A549 (cell line): Measurements from ENCODE around the gene C1GALT1. TPM values are rescaled to one million over a fixed set of nuclear protein-coding genes. Genes with fewer than 3 reads are reported as not detected.

Experiments
- ATAC-seq, 2 experiments: fragments of 200-7000 bp in 1 of 2; fragments of >200 bp in 1 of 2; cut with Nextera tagmentation in 1 of 2; cut with Tn5 transposase in 1 of 2; 3 replicates each; pipeline versions ENCODE4 v1.8.0 to v1.9.1; 2018 to 2020; ENCODE audit warnings: mild to moderate bottlenecking in 1 of 2, moderate library complexity in 1 of 2
- CTCF ChIA-PET: fragments of 300-600 bp; sonication (Branson Sonifier 250); formaldehyde crosslinking; extraction: SDS; loops from one replicate; lab custom pipeline; 2021; ENCODE audit warnings: antibody characterized with exemption, inconsistent platforms; lab: Yijun Ruan, JAX
- POLR2A ChIA-PET: fragments of 350-600 bp; formaldehyde crosslinking; extraction: SDS; loops from one replicate; lab custom pipeline; 2021; ENCODE audit warnings: antibody characterized with exemption, inconsistent platforms; lab: Yijun Ruan, JAX
- DNase-seq, 2 experiments: peaks; one replicate each; pipeline versions ENCODE4 v3.0.0 to v3.0.0-alpha.2; 2011 to 2016; ENCODE audit warnings: low read depth in 1 of 2, low spot score in 1 of 2
- FAIRE-seq: peaks from 2 replicates; lab custom pipeline; 2011; peaks lifted over from hg19 to GRCh38; lab: Jason Lieb, UNC
- H3K27ac ChIP-seq, 2 experiments: fragments of >200 bp; sonication (Bioruptor Twin); formaldehyde crosslinking; 3 replicates each; pipeline ENCODE4 v1.5.1; 2016 to 2017
- H3K4me1 ChIP-seq: fragments of >200 bp; sonication (Bioruptor Twin); formaldehyde crosslinking; 3 replicates; pipeline ENCODE4 v1.6.1; 2016
- H3K4me2 ChIP-seq: fragments of >200 bp; sonication (Bioruptor Twin); formaldehyde crosslinking; 3 replicates; pipeline ENCODE4 v1.6.1; 2016
- H3K4me3 ChIP-seq: fragments of >200 bp; sonication (Bioruptor Twin); formaldehyde crosslinking; 3 replicates; pipeline ENCODE4 v1.5.1; 2016
- H3K9me3 ChIP-seq: fragments of >200 bp; sonication (Bioruptor Twin); formaldehyde crosslinking; 3 replicates; pipeline ENCODE4 v1.6.1; 2016
- BHLHE40 ChIP-seq: IDR thresholded peaks from 2 replicates; pipeline ENCODE4 v1.6.1; 2012; ENCODE audit warnings: low read depth, low read length, inconsistent platforms
- CEBPB ChIP-seq, 2 experiments: fragments of >200 bp in 1 of 2; sonication (Bioruptor Twin) in 1 of 2; formaldehyde crosslinking in 1 of 2; IDR thresholded peaks; 2 replicates each; pipeline ENCODE4 v1.6.1; 2012 to 2016
- CHD2 ChIP-seq: fragments of 150-350 bp; IDR thresholded peaks from 2 replicates; pipeline ENCODE4 v1.6.1; 2014; ENCODE audit warnings: low read length; ENCODE audit not compliant: partially characterized antibody
- CHD4 ChIP-seq: fragments of 200-600 bp; sonication (generic); IDR thresholded peaks from 2 replicates; pipeline ENCODE4 v1.6.1; 2016; ENCODE audit warnings: antibody characterized with exemption, mild to moderate bottlenecking, borderline replicate concordance
- FOSL2 ChIP-seq, 2 experiments: fragments of 450-650 bp in 1 of 2; fragments of >200 bp in 1 of 2; sonication (Bioruptor Twin) in 1 of 2; formaldehyde crosslinking; IDR thresholded peaks; 2 replicates each; pipeline versions ENCODE4 v1.5.0 to v1.6.1; 2016 to 2020; ENCODE audit warnings: mild to moderate bottlenecking in 1 of 2, moderate library complexity in 1 of 2
- GATA3 ChIP-seq: IDR thresholded peaks from 2 replicates; pipeline ENCODE4 v1.6.1; 2012; ENCODE audit warnings: borderline replicate concordance
- HDAC2 ChIP-seq: fragments of 200-600 bp; sonication (generic); IDR thresholded peaks from 2 replicates; pipeline ENCODE4 v1.6.1; 2016
- KDM1A ChIP-seq: fragments of 200-600 bp; sonication (generic); IDR thresholded peaks from 2 replicates; pipeline ENCODE4 v1.6.1; 2016; ENCODE audit warnings: low read depth, mild to moderate bottlenecking
- KDM5A ChIP-seq: fragments of 200-600 bp; sonication (generic); IDR thresholded peaks from 2 replicates; pipeline ENCODE4 v1.6.1; 2016; ENCODE audit warnings: antibody characterized with exemption, mild to moderate bottlenecking
- NFE2L2 ChIP-seq: fragments of 150-350 bp; conservative IDR thresholded peaks from 2 replicates; pipeline ENCODE4 v1.6.1; 2014; ENCODE audit warnings: low read length
- NR3C1 ChIP-seq: fragments of >200 bp; sonication (Bioruptor Twin); formaldehyde crosslinking; IDR thresholded peaks from 3 replicates; pipeline ENCODE4 v1.6.1; 2017
- POLR2AphosphoS2 ChIP-seq: conservative IDR thresholded peaks from 2 replicates; pipeline ENCODE4 v1.6.1; 2012; ENCODE audit warnings: low read length, improper control_type of control experiment, inconsistent platforms
- RFX5 ChIP-seq: fragments of 450-650 bp; IDR thresholded peaks from 2 replicates; pipeline ENCODE4 v1.7.1; 2014; ENCODE audit warnings: antibody characterized with exemption, mild to moderate bottlenecking, moderate library complexity
- RNF2 ChIP-seq: fragments of 200-600 bp; sonication (generic); IDR thresholded peaks from 2 replicates; pipeline ENCODE4 v1.6.1; 2016; ENCODE audit warnings: low read depth, mild to moderate bottlenecking, antibody characterized with exemption, moderate library complexity, borderline replicate concordance
- WGBS: methylation state at CpG from one replicate; pipeline ENCODE4 v1.1.6; 2017; ENCODE audit errors: missing lambda C conversion rate; 5-methylcytosine and 5-hydroxymethylcytosine counted together
- polyA plus RNA-seq, 4 experiments: library from polyadenylated mRNA; depleted of rRNA in 3 of 4; stranded (reverse); fragments of >200 nt; fragmentation: RNase III in 1 of 4; extraction: RNeasy Plus Mini Kit Qiagen cat#74134 plus additional on column Dnase treatment in 1 of 4; gene quantifications; 2 replicates in 3 of 4; 3 replicates in 1 of 4; pipeline ENCODE4 v1.2.3, GENCODE V29; 2011 to 2017
- TF ChIP-seq, protein P1 (sequence below): fragments of 250-450 bp; sonication (Bioruptor Pico); IDR thresholded peaks from 2 replicates; pipeline ENCODE4 v1.5.0; 2020; ENCODE audit warnings: low read depth, mild to moderate bottlenecking, moderate library complexity
- TF ChIP-seq, protein P2 (sequence below): fragments of >200 bp; sonication (Bioruptor Twin); formaldehyde crosslinking; IDR thresholded peaks from 3 replicates; pipeline ENCODE4 v1.6.1; 2016
- TF ChIP-seq, protein P3 (sequence below): IDR thresholded peaks from 2 replicates; pipeline ENCODE4 v1.6.1; 2012

The C1GALT1 gene
- polyA plus RNA-seq, 2 of the 4 experiments (the other 2 are of a cell fraction): 24.1 to 50.1 TPM

DNA sequence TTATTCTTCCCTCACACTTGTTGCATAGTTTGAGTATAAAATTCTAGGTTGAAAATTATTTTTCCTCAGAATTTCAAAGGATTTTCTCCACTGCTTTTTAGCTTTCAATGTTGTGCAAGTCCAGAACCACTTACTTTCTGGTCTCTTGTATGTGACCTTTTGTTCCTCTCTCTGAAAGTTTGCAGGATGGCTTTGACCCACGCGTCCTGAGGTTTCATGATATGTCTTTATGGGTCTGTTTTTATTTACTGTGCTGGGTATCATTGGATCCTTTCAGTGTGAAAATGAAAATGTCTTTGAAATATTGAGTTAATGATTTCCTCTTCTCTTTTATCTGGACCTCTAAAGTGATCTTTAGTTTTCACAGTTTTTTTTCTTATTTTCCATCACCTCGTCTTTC lies 38.5 kb downstream of the C1GALT1 start:
- ATAC-seq: no peak
- ChIA-PET CTCF (interaction anchor here (1.4 kb wide), 1 partner anchor 115 kb away, joined by 4 read pairs; no protein-coding TSS in a partner anchor), POLR2A (no interaction called here)
- DNase-seq: no peak
- Histone ChIP-seq H3K9me3 (no peaks in the 10 kb centered on the region), H3K27ac (no peak overlapping the region), H3K4me2 (peak overlapping the region; percentile 39; the same call in 1 of the 3 replicates), H3K4me1 (peaks cover 16% of the 10 kb centered on the region), H3K4me3 (no peak overlapping the region)
- no peak for FAIRE-seq
- TF ChIP-seq, protein P1, sequence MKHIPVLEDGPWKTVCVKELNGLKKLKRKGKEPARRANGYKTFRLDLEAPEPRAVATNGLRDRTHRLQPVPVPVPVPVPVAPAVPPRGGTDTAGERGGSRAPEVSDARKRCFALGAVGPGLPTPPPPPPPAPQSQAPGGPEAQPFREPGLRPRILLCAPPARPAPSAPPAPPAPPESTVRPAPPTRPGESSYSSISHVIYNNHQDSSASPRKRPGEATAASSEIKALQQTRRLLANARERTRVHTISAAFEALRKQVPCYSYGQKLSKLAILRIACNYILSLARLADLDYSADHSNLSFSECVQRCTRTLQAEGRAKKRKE (CRISPR knock-in tag): no peak
- TF ChIP-seq KDM1A: no peak
- TF ChIP-seq, protein P2, sequence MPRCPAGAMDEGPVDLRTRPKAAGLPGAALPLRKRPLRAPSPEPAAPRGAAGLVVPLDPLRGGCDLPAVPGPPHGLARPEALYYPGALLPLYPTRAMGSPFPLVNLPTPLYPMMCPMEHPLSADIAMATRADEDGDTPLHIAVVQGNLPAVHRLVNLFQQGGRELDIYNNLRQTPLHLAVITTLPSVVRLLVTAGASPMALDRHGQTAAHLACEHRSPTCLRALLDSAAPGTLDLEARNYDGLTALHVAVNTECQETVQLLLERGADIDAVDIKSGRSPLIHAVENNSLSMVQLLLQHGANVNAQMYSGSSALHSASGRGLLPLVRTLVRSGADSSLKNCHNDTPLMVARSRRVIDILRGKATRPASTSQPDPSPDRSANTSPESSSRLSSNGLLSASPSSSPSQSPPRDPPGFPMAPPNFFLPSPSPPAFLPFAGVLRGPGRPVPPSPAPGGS: no peak
- no peak for TF ChIP-seq GATA3
- no peak for TF ChIP-seq CHD4
- TF ChIP-seq CHD2: no peak
- 86% methylated on average over 3 of the region's 3 CpGs for WGBS

DNA sequence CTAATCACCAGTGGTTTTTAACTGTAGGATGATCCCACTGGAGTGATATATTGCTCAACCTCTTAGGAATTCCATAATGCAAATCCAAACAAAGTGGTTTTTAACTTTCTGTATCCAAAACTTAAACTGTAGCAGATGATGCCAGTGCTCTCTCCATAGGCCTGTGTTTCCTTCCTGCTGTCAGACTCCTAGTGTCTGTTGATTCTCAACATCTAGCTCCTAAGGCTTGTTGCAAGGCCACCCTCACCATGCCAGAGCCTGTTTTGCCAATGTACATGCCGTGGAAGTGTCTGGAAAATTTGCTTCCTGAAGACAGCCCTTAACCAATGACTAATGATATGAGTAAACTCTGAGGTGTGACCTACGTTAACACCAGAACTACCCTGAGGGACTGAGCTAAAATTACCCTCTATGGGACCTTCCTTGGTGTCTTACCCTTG lies 39.3 kb downstream of the C1GALT1 start:
- H3K4me3 ChIP-seq: no peak overlapping the region
- H3K9me3 ChIP-seq: no peaks in the 10 kb centered on the region
- peaks cover 16% of the 10 kb centered on the region for H3K4me1 ChIP-seq
- WGBS: 29% methylated on average over 2 of the region's 2 CpGs
- DNase-seq (peak; percentile 13 to 56), FAIRE-seq (no peak), ATAC-seq (peak; percentile 69 to 81)
- TF ChIP-seq FOSL2 (IDR thresholded peaks at IDR 0.05) (no peak), FOSL2 (CRISPR knock-in tag; IDR thresholded peaks at IDR 0.05) (0 out of 2 replicates have a peak, but pooled peaks have one; percentile 15), KDM5A (no peak), RFX5 (no peak), CEBPB (IDR thresholded peaks at IDR 0.05) (peak; percentile 31 to 56; a peak in 2 of 4 replicates), NR3C1 (no peak), RNF2 (no peak), POLR2AphosphoS2 (no peak)
- TF ChIP-seq, protein P2: no peak
- TF ChIP-seq, protein P3, sequence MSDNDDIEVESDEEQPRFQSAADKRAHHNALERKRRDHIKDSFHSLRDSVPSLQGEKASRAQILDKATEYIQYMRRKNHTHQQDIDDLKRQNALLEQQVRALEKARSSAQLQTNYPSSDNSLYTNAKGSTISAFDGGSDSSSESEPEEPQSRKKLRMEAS: peak; percentile 30; the same call in 1 of the 2 replicates
- ChIA-PET CTCF (interaction anchor here (1.0 to 1.4 kb wide), 3 partner anchors 10 to 116 kb away, joined by 3 to 4 read pairs (median 3); no protein-coding TSS in a partner anchor), POLR2A (no interaction called here)
- H3K4me2 ChIP-seq: peak overlapping the region; percentile 39
- peak overlapping the region; percentile 0 to 1; a peak in 1 of 6 replicates for H3K27ac ChIP-seq

DNA sequence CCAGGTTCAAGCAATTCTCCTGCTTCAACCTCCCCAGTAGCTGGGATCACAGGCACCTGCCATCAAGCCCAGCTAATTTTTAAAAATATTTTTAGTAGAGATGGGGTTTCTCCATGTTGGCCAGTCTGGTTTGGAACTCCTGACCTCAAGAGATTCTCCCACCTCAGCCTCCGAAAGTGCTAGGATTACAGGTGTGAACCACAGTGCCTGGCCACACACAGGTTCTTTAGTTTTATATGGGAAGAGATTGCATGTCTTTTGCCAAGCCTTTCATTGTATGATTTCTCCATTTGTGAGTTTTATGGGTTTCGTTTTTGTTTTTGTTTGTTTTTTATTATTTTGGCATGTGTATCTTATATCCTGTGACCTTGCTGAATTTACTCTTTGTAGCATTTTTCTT lies 40.9 kb downstream of the C1GALT1 start:
- Histone ChIP-seq H3K4me1 (peaks cover 16% of the 10 kb centered on the region), H3K27ac (no peak overlapping the region), H3K4me3 (no peak overlapping the region), H3K4me2 (no peak overlapping the region), H3K9me3 (no peaks in the 10 kb centered on the region)
- ATAC-seq: no peak
- no peak for DNase-seq
- TF ChIP-seq BHLHE40 (no peak), NR3C1 (no peak), CEBPB (IDR thresholded peaks at IDR 0.05) (no peak), NFE2L2 (no peak), HDAC2 (no peak)
- 80% methylated on average over 2 of the region's 2 CpGs for WGBS
- CTCF ChIA-PET: no interaction called here
- POLR2A ChIA-PET: no interaction called here
- FAIRE-seq: no peak
